B cell (primary cell): ENCODE measurements around the gene TRAF5. TPM values are rescaled to one million over a fixed set of nuclear protein-coding genes. Genes with fewer than 3 reads are reported as not detected.

ENCODE experiments used
- ATAC-seq: fragments of 200-7000 bp; cut with Tn5 transposase; one replicate; pipeline ENCODE4 v1.10.0; 2021; ENCODE audit warnings: low read depth, mild to moderate bottlenecking, moderate number of reproducible peaks, moderate library complexity
- CTCF ChIA-PET: fragments of 350-600 bp; sonication (Branson Sonifier 250); formaldehyde crosslinking; loops from one replicate; lab custom pipeline; 2021; ENCODE audit warnings: antibody characterized with exemption, inconsistent platforms; lab: Charles Lee
- POLR2A ChIA-PET: fragments of 350-600 bp; sonication (Branson Sonifier 250); formaldehyde crosslinking; loops from one replicate; lab custom pipeline; 2021; ENCODE audit warnings: antibody characterized with exemption; lab: Charles Lee
- DNase-seq: peaks from one replicate; pipeline ENCODE4 v3.0.0; 2013
- H2AFZ ChIP-seq: 2 replicates; pipeline ENCODE4 v1.6.1; 2012; ENCODE audit warnings: mild to moderate bottlenecking, low read depth, low read length; ENCODE audit not compliant: insufficient read depth, poor library complexity, severe bottlenecking
- H3K27ac ChIP-seq, 2 donors: 1 replicate in 1 of 2; 2 replicates in 1 of 2; pipeline ENCODE4 v1.5.1; 2012 to 2013; ENCODE audit warnings: low read length in 2 of 2, mild to moderate bottlenecking in 2 of 2, moderate library complexity in 1 of 2
- H3K27me3 ChIP-seq, 4 experiments: fragments of 200-600 bp in 1 of 4; sonication (generic) in 1 of 4; replicated peaks in 1 of 4; 1 replicate in 2 of 4; 2 replicates in 2 of 4; pipeline versions ENCODE4 v1.6.1 to v1.7.0; 2013 to 2016; ENCODE audit warnings: low read length in 3 of 4, mild to moderate bottlenecking in 2 of 4, mixed read lengths in 1 of 4, moderate library complexity in 1 of 4; ENCODE audit not compliant: insufficient read depth in 4 of 4, control insufficient read depth in 3 of 4; ENCODE audit errors: control extremely low read depth in 1 of 4
- H3K36me3 ChIP-seq, 2 experiments: replicated peaks in 1 of 2; 1 replicate in 1 of 2; 2 replicates in 1 of 2; pipeline versions ENCODE4 v1.6.1 to v1.7.1; 2013; ENCODE audit warnings: low read length in 1 of 2; ENCODE audit not compliant: insufficient read depth in 2 of 2, control insufficient read depth in 1 of 2; ENCODE audit errors: control extremely low read depth in 1 of 2, extremely low read depth in 1 of 2
- H3K4me1 ChIP-seq, 2 donors: fragments of 200-600 bp in 1 of 2; sonication (generic) in 1 of 2; 1 replicate in 1 of 2; 2 replicates in 1 of 2; pipeline versions ENCODE4 v1.5.1 to v1.6.1; 2013 to 2017; ENCODE audit warnings: low read length in 2 of 2; ENCODE audit not compliant: control insufficient read depth in 2 of 2, insufficient read depth in 2 of 2
- H3K4me2 ChIP-seq: replicated peaks from 2 replicates; pipeline ENCODE3; 2012; ENCODE audit warnings: mild to moderate bottlenecking, low read depth, low read length; ENCODE audit not compliant: poor library complexity, severe bottlenecking
- H3K4me3 ChIP-seq, 5 experiments: fragments of 200-600 bp in 1 of 5; sonication (generic) in 1 of 5; 1 replicate in 3 of 5; 2 replicates in 2 of 5; pipeline versions ENCODE4 v1.5.1 to v1.7.0; 2011 to 2016; ENCODE audit warnings: low read length in 4 of 5, mild to moderate bottlenecking in 4 of 5, low read depth in 2 of 5, control low read depth in 1 of 5, moderate library complexity in 1 of 5; ENCODE audit not compliant: insufficient read depth in 1 of 5; ENCODE audit errors: control extremely low read depth in 1 of 5, extremely low read depth in 1 of 5
- H3K79me2 ChIP-seq: fragments of 200-600 bp; sonication (generic); one replicate; pipeline ENCODE4 v1.6.0; 2016; ENCODE audit warnings: low read length; ENCODE audit not compliant: control insufficient read depth, insufficient read depth
- H3K9ac ChIP-seq: fragments of 200-600 bp; sonication (generic); 2 replicates; pipeline ENCODE4 v1.6.1; 2017; ENCODE audit warnings: mild to moderate bottlenecking, low read length, moderate library complexity
- H3K9me3 ChIP-seq, 3 donors: one replicate each; pipeline versions ENCODE4 v1.6.1 to v1.7.1; 2013; ENCODE audit warnings: low read length in 2 of 3; ENCODE audit not compliant: control insufficient read depth in 2 of 3, insufficient read depth in 1 of 3; ENCODE audit errors: control extremely low read depth in 1 of 3
- H4K20me1 ChIP-seq: 2 replicates; pipeline ENCODE4 v1.6.0; 2012; ENCODE audit warnings: mild to moderate bottlenecking, low read length; ENCODE audit not compliant: insufficient read depth, control insufficient read depth, poor library complexity, severe bottlenecking
- H3K27ac Mint-ChIP-seq: one replicate; pipeline ENCODE4 v1.8.0; 2021; ENCODE audit warnings: mixed read lengths
- H3K27me3 Mint-ChIP-seq: one replicate; pipeline ENCODE4 v1.8.0; 2021; ENCODE audit warnings: mixed read lengths
- H3K4me1 Mint-ChIP-seq: one replicate; pipeline ENCODE4 v1.8.0; 2021; ENCODE audit warnings: mixed read lengths
- H3K4me3 Mint-ChIP-seq: one replicate; pipeline ENCODE4 v1.8.0; 2021; ENCODE audit warnings: mixed read lengths
- H3K9me3 Mint-ChIP-seq: one replicate; pipeline ENCODE4 v1.8.0; 2022; ENCODE audit warnings: mixed read lengths; ENCODE audit not compliant: insufficient read depth
- CTCF ChIP-seq: fragments of 200-600 bp; IDR thresholded peaks from one replicate; pipeline ENCODE4 v1.8.0; 2022; ENCODE audit warnings: antibody characterized with exemption, mild to moderate bottlenecking
- EZH2 ChIP-seq: IDR thresholded peaks from 2 replicates; pipeline ENCODE4 v1.6.1; 2012; ENCODE audit warnings: borderline replicate concordance, low read depth, mild to moderate bottlenecking, moderate library complexity, low read length; ENCODE audit not compliant: insufficient read depth, poor library complexity, severe bottlenecking
- WGBS: methylation state at CpG from one replicate; pipeline ENCODE4 v1.1.5; 2013; ENCODE audit warnings: missing lambda C conversion rate; ENCODE audit not compliant: insufficient coverage; 5-methylcytosine and 5-hydroxymethylcytosine counted together
- intact Hi-C: fragments of 100-400 bp; cut with micrococcal nuclease; formaldehyde crosslinking; loops from one replicate; pipeline ENCODE4 v1.10.0; 2022
- polyA plus RNA-seq: library from polyadenylated mRNA; depleted of rRNA; stranded (reverse); fragments of >200 nt; gene quantifications from 2 replicates; pipeline ENCODE4 v1.2.3, GENCODE V29; 2012
- total RNA-seq, 2 donors: library from RNA; stranded (reverse); fragments of 120-200 nt in 1 of 2; gene quantifications; 1 replicate in 1 of 2; 2 replicates in 1 of 2; pipeline versions ENCODE4 v1.2.3 to v1.2.4, GENCODE V29; 2013 to 2022

TRAF5 gene
- total and polyA plus RNA-seq, 2 donors (not counting 1 experiment from before 2014, with no cell fraction given), result 129 to 143 TPM

GRCh38 chr1:211330282-211330936 lies 3.8 kb downstream of the TRAF5 start:
- Histone ChIP-seq H3K27me3 (no peaks in the 10 kb centered on the region), H3K9me3 (no peaks in the 10 kb centered on the region), H3K27ac (peak overlapping the region; percentile 73 to 92), H3K9ac (peak overlapping the region; percentile 86), H3K4me3 (peak overlapping the region in 4 of 5 experiments; percentile 7 to 81 (median 74)), H2AFZ (no peak overlapping the region), H3K79me2 (peaks cover 99% of the 10 kb centered on the region), H3K36me3 (peaks cover 0 to 31% of the 10 kb centered on the region in 2 experiments), H3K4me1 (peaks cover 87 to 90% of the 10 kb centered on the region in 2 donors), H3K4me2 (peak overlapping the region; percentile 81), H4K20me1 (peaks cover 6% of the 10 kb centered on the region)
- Mint-ChIP-seq H3K27me3 (no peaks in the 10 kb centered on the region), H3K27ac (peak overlapping the region; percentile 97), H3K9me3 (no peaks in the 10 kb centered on the region), H3K4me3 (peak overlapping the region; percentile 93), H3K4me1 (peaks cover 84% of the 10 kb centered on the region)
- TF ChIP-seq CTCF, result no peak
- TF ChIP-seq EZH2, result no peak
- DNase-seq (no peak), ATAC-seq (no peak)
- intact Hi-C loops, result loop anchor here (10.0 kb wide), 1 partner anchor 986 kb away; no protein-coding TSS in a partner anchor
- 86% methylated on average over 8 of the region's 8 CpGs for WGBS
- CTCF ChIA-PET, result interaction anchor here (1.4 to 13.8 kb wide), 2 partner anchors 13 to 184 kb away, joined by 3 to 333 read pairs; no protein-coding TSS in a partner anchor
- POLR2A ChIA-PET, result interaction anchor here (1.4 kb wide), 1 partner anchor 18 kb away, joined by 3 read pairs; no protein-coding TSS in a partner anchor
